HG03342 (cell line): ENCODE measurements around the gene KRTAP10-9.
"Not testable (repeated sequence)": the region's sequence is repeated elsewhere in the genome, so short reads cannot be mapped to it uniquely, and the experiment has no call there.

Experiments
- ATAC-seq: cut with Tn5 transposase; IDR thresholded peaks from one replicate; pipeline ENCODE4 v1.9.1; 2021; ENCODE audit warnings: mild to moderate bottlenecking, moderate library complexity; ENCODE audit not compliant: unreplicated experiment

KRTAP10-9 gene

DNA sequence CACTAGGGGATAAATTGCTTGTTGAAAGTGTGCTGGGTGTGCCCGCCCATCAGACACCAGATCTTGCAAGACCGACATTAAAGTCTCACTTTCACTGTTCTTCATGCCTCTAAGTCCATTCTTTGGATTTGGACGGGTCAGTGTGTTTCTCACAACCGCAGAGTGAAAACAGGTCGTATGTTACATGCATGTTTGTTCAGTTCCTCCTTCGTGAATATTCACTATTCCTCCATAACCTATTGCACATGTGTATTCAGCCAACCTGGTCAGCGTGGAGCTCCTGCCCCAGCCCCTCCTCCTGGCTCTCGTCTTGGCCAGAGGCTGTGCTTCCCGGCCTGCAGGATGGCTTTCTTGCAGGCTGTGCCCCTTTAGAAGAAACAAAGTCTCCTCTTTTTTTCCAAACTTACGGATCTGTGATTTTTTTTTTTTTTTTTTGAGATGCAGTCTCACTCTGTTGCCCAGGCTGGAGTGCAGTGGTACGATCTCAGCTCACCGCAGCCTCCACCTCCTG, 32.4 kb upstream of the KRTAP10-9 start:
- ATAC-seq: no peak

DNA sequence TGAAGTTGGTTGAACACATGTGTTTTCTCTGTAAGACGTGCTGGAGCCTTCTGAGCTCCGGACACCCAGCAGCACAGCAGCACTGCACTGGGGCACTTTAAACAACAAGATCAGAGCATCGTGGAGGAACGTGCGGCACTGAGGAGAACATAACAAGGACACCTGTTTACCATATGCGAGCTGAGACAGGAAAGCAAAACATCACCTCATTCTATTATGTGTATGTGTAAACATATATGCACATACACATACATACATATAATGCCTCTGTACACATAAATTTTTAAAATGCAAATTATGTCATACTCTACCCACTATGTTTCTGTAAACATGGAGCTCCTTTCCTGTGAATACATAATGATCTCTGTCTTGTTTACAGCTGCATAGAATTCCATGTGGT, 31.4 kb upstream of the KRTAP10-9 start:
- ATAC-seq: no peak

DNA sequence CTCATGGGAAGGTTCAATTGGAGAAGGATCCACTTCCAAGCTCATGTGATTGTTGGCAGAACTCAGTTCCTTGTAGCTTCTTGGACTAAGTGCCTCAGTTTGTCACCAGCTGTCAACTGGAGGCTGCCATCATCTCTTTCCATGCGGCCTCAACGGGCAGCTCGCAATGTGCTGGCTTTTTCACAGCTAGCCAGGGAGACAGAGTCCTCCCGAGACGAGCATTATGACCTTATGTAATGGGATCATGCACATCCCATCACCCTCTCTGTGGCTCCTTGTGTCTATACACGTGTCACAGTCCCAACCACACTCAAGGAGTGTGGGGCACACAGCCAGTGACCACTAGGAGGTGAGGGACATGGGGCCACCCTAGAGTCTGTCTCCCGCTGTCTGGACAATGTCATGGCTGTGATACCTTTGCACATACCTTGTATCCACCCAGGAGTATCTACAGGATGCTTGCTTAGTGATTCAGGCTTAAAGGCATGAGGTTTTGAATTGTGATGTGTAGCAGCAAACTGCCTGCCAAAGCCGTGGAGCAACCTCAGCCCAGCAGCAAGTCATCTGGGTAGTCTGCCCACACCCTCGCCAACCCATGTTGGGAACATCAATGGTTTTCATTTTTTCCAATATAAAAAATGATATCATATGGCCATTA, 30.7 kb upstream of the KRTAP10-9 start:
- no peak for ATAC-seq

DNA sequence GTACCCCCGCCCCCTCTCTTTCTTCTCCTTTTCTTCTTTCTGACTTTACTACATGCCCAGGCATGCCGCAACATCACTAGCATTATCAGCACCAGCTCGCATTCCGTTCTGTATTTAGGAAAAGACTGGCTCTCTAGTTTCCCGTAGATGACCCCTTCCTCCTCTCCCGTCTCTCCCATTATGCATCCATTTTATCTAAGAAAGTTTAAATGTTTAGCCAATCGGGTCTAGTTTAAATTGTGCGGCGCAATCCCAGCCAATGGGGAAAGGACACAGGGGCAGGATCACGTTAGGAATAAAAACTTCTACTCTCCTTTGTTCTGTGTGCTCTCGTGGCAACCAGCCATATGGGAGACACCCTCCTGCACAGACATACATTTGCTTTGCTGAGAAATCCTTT, 28.8 kb upstream of the KRTAP10-9 start:
- no peak for ATAC-seq

DNA sequence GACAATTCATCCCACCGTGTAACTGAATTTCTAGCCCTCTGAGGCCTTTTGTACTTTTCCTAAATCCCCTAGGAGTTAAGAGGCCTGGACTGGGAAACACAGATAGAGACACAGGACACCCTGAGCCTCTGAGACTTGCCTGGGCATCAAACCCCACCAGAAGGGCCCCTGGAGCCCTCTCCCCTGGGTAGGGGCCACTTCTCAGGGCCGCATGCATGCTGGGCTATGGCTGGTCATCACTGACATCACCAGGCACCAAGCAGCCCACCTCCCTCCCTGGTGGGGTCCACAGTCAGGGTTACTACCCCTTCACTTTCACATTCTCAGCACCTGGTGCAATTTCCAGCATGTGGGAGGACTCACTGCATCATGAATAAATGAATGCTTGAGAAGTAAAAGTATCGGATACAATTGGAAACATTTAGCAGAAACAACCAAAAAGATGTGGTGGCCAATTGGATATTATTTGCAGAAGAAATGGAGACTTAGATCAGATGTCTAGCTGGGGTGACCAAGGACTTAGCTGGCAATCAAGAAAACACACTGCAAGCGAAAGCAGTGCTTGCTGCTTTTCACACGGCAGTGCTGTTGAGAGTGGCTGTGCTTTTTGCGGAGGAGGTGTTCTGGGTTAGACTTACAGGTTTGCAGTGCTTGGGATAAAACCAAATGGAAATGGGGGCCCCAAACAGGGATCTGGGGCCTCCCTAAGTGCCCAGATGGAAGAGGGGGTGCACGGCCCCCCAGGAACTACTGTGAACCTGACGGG, 27.4 kb upstream of the KRTAP10-9 start:
- no peak for ATAC-seq

DNA sequence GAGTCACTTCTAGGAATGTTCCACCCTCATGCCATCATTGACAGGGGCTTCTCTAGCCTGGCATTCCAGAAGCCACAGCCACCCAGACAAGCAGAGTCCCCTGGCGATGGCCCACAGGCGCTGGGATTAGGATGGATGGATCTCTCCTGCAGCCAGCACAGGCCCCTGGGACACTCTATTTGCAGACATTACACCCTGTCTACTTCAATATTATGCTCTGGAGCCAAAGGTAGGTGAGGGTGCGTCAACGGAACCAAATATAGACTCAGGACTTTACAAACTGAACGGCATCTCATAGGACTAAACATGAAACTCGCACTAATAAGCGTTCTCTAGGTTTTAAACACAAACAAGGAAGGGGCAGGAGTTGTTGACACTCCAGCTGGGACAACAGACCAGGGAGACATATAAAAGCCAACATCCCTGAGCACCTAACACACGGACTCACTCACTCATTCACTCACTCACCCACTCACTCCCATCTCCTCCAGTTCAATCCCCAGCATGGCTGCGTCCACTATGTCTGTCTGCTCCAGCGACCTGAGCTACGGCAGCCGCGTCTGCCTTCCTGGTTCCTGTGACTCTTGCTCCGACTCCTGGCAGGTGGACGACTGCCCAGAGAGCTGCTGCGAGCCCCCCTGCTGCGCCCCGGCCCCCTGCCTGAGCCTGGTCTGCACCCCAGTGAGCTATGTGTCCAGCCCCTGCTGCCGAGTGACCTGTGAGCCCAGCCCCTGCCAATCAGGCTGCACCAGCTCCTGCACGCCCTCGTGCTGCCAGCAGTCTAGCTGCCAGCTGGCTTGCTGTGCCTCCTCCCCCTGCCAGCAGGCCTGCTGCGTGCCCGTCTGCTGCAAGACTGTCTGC, 26.5 kb upstream of the KRTAP10-9 start, which contains the start of gene KRTAP10-7:
Gene KRTAP10-7 (plus strand): TSS at position 480 of the 861 bp plus-strand sequence. CDS start 25 bp downstream, at position 505.
- ATAC-seq: not testable (repeated sequence)

DNA sequence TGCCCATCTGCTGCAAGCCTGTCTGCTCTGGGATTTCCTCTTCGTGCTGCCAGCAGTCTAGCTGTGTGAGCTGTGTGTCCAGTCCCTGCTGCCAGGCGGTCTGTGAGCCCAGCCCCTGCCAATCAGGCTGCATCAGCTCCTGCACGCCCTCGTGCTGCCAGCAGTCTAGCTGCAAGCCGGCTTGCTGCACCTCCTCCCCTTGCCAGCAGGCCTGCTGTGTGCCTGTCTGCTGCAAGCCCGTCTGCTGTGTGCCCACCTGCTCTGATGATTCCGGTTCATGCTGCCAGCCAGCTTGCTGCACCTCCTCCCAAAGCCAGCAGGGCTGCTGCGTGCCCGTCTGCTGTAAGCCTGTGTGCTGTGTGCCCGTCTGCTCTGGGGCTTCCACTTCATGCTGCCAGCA, 25.8 kb upstream of the KRTAP10-9 start:
- ATAC-seq: not testable (repeated sequence)

DNA sequence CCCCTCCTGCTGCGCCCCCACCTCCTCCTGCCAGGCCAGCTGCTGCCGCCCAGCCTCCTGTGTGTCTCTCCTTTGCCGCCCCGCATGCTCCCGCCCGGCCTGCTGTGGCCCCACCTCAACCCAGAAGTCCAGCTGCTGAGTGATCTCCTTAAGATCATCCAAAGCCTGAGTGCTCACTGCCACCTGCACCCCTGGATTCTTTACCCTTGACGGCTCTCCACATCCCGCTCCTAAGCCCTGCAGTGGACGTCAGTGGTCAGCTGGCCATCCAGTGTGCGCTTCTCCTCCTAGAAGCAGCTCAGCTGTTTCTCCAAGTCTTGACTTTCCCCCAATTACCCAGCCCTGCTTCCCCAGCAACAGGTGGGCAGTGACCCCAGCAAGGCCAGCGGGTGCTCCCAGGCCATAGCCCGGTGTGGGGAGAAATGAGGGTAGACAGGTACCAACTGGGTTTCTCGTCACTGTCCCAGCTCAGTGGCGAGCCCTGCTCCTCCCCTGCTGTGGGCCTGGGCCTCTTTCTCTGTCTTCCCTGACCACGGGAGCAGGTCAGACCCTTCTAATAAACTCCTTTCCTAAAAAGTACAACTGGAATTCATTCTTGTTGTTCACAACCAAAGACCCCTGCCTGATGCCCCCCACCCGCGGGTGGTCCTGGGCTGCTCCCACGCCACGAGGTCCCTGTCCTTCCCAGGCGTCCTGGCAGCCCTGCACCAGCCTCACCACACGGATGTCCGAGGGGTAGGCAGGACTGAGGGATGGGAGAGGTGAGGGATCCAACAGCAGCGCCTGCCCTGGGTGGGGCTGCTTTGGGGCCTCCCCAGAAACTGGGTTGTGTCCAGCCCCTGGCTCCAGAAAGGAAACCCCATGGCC, 25.1 kb upstream of the KRTAP10-9 start:
- no peak for ATAC-seq

DNA sequence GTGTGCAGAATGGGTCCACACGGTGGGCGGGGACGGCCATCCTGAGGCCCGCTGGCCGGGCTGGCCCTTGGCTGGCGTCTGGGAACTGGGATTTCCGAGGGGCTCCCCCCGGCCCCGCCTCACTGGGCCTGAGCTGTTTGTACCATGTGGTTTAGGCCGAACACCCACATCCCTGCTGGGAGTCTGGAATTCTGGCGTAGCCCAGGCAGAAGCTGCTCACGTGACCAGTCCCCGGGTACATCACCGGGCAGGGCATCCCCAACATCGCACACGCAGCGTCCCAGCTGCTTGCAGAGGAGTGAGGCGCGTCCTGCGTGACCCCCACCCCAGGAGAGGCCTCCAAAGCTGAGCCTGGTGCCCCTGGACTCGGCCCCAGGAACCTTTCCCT, 24.4 kb upstream of the KRTAP10-9 start:
- no peak for ATAC-seq

DNA sequence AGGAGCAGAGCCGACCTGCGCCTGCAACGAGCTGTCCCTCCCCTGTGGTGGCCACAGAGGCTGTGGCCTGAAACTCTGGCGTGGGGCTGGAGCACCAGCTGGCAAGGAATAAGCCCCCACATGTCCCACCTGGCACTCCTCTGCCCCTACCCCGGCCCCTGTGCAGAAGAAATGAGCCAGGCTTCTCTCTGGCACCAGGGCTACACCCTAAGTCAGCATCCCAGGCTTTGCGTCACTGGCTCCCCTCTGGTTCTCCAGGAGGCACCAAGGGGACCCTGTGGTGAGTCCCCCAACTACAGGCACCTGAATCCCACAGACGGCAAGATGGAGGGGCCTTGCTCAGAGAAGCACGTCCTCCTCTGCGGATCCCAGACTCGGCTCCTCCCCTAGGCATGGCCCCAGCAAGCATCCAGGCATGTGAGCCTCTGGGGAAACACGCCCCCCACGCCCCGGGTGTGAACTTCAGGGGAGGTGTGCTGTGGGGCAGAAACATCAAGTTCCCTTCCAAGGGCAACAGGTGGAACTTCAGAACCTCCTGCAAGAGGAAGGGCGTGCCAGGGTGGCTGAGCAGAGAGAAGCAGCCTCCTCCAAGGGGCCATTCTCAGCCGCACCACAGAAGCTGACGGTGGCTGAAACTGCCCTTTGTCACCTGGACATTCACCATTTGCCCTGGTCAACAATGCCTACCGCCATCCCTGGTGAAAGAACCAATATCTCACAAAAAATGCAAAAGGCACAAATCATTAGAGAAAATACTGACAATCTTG, 23.6 kb upstream of the KRTAP10-9 start:
- no peak for ATAC-seq

DNA sequence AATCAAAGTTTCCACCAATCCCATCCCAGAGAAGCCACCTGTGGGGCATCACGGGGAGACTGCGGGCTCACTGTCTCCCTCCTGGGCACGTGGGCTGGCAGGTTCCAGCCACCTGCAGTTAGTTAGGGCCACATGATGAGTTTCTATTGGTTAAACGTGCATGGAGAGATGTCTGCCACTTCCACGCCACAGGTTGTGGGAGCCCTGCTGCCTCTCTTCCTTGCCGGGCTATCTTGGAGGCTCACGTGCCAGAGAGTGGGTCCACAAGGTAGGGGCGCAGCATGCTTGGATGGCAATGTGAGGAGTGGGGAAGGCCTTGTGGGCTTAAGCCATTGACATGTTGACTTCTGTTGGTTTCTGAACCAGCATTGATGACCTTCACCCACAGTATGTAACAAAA, 23.0 kb upstream of the KRTAP10-9 start:
- ATAC-seq: no peak

DNA sequence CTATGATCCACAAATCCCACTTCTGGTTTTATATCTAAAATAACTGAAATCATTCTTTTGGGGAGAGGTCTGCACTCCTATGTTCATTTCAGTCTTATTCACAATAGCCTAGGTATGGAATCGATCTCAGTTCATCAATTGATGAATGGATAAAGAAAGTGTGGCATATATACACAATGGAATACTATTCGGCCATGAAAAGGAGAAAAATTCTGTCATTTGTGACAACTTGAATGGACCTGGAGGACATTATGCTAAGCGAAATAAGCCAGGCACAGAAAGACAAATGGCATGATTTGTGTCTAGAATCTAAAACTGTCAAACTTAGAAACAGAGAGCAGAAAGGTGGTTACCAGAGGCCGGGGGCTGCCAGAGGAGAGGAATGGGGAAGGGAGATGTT, 20.4 kb upstream of the KRTAP10-9 start:
- ATAC-seq: no peak

DNA sequence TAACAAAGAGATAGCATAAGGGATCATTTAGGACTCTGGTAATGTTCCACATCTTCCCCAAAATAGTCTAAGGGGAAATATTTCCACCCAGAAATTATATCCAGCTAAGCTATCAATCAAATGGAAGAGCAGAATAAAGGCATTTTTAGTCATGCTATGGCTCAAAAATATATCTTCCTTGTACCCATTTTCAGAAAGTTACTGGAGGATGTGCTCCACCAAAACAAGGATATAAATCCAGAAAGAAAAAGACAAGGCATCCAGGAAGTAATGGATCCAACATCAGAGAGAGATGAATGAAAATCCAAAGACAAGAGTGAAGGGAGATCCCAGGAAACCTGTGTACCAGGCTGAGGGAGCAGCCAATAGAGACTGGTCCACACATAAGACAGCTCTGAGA, 17.7 kb upstream of the KRTAP10-9 start:
- ATAC-seq: no peak

DNA sequence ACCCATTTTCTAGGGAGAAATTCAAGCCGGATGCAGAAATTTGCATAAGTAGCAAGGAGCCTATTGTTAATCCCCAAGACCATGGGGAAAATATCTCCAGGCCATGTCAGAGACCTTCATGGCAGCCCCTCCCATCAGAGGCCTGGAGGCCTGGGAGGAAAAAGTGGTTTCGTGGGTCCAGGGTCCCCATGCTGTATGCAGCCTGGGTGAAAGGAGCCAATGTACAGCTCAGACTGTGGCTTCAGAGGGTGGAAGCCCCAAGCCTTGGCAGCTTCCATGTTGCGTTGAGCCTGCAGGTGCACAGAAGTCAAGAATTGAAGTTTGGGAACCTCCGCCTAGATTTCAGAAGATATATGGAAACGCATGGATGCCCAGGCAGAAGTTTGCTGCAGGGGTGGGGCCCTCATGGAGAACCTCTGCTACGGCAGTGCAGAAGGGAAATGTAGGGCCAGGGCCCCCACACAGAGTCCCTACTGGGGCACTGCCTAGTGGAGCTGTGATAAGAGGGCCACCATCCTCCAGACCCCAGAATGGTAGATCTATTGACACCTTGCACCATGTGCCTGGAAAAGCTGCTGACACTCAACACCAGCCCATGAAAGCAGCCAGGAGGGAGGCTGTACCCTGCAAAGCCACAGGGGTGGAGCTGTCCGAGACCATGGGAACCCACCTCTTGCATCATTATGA, 16.6 kb upstream of the KRTAP10-9 start:
- not testable (repeated sequence) for ATAC-seq

DNA sequence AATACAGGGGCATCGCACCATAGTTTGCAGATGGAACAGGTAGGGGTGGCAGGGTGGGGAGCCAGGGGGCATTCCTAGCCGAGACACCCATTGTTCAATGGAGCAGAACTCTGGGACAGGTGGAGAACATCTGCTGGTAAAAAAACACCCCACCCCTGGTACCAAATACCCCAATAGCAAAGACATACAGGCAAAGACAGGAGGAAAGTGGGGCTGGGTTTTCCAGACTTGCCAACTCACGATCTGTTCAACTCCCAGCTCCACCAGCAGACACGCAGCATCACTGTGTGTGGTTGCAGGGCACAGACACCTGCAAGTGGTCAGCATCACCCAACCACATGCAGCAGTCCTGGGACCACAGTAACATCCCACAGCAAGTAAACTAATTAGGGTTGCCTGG, 15.3 kb upstream of the KRTAP10-9 start:
- no peak for ATAC-seq

DNA sequence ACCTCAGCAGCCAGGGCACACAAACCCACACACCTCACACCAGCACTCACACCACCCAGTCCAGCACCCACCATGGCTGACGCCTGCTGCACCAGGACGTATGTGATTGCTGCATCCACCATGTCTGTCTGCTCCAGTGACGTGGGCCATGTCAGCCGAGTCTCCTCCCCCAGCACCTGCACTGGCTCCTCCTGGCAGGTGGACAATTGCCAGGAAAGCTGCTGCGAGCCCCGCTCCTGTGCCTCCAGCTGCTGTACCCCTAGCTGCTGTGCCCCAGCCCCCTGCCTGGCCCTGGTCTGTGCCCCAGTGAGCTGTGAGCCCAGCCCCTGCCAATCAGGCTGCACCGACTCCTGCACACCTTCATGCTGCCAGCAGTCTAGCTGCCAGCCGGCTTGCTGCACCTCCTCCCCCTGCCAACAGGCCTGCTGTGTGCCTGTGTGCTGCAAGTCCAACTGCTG, 14.8 kb upstream of the KRTAP10-9 start, which contains the start of gene KRTAP10-8:
Gene KRTAP10-8 (plus strand): TSS at position 51 of the 458 bp plus-strand sequence. CDS start 22 bp downstream, at position 73.
- no peak for ATAC-seq

DNA sequence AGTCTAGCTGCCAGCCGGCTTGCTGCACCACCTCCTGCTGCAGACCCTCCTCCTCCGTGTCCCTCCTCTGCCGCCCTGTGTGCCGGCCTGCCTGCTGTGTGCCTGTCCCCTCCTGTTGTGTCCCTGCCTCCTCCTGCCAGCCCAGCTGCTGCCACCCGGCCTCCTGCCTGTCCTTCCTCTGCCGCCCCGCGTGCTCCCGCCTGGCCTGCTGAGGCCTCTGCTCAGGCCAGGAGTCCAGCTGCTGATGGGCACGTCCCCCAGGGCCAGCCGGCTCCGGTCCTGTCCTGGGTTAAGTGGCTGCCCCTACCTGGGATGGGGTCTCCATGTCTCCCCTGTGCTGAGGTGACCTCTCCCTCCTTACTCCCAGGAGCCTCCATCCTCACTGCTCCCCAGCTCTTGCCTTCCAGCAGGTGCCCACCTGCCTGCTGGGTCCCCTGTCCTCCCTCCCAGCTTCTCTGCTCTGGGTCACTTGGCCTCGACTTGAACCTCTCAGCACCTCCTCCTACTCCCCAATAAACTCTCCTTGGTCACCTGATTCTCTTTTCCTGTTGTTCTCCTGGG, 14.1 kb upstream of the KRTAP10-9 start:
- no peak for ATAC-seq

DNA sequence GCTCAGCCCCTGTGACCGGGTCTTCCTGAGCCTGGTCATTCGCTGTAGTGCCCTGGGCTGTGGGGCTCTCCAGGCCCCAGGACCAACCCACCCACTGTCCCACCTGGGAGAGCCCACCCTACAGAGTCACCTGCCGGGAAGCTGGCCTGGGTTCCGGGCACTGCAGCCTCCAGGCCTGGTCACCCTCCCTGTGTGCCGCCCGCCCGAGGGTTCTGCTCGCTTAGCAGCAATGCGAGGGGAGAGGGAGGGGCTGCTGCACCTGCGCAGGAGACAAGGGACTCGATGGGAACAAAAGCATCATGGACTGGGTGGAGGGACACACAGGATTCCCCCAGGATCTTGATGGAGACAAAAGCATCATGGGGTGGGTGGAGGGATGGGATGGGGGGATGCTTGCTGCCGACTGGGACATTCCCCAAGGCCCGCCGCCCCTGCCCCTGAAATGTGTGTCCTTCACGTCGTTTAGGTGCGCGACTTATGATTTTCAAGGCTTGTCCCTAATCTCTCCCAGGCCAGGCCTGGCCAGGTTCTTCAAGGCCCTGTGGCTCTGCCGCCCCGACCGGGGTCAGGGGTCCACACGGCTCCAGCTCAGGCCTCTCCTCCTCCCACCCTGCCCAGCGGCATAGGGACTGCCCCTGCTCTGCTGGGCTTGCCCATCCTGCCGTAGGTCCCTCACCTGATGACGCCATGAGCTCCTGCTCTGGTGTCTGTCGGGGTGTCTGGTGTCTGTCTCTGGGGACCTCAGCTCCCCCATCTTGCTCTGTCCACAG, 13.3 kb upstream of the KRTAP10-9 start:
- ATAC-seq: no peak
